HepG2 (cell line): Measurements from ENCODE around the gene KLF9. TPM values are rescaled to one million over a fixed set of nuclear protein-coding genes. Genes with fewer than 3 reads are reported as not detected.

Experiments
- ATAC-seq: fragments of 200-7000 bp; cut with Tn5 transposase; 3 replicates; pipeline ENCODE4 v1.9.1; 2020; ENCODE audit warnings: mild to moderate bottlenecking, moderate library complexity
- BruUV-seq: library from RNA; stranded (reverse); fragments of 400-500 nt; replicated peaks from 2 replicates; lab custom pipeline; 2021; lab: Mats Ljungman, UMichigan
- CTCF ChIA-PET: fragments of 300-600 bp; formaldehyde crosslinking; extraction: SDS; loops from one replicate; lab custom pipeline; 2021; ENCODE audit warnings: low total read pairs, inconsistent platforms, low intra/inter-chr PET ratio; lab: Yijun Ruan, JAX
- POLR2A ChIA-PET: fragments of 350-600 bp; sonication (Branson Sonifier 250); formaldehyde crosslinking; loops from one replicate; lab custom pipeline; 2020; ENCODE audit warnings: antibody characterized with exemption, inconsistent platforms; lab: Yijun Ruan, JAX
- DNase-seq: peaks from one replicate; pipeline ENCODE4 v3.0.0-alpha.2; 2015; ENCODE audit warnings: low spot score
- FAIRE-seq: peaks from 3 replicates; lab custom pipeline; 2011; peaks lifted over from hg19 to GRCh38; lab: Jason Lieb, UNC
- H2AFZ ChIP-seq: one replicate; pipeline ENCODE4 v1.6.1; 2011; ENCODE audit warnings: low read length, inconsistent platforms
- H3K27ac ChIP-seq: fragments of 300-600 bp; 3 replicates; pipeline ENCODE4 v1.8.0; 2011; ENCODE audit warnings: mixed run types, mild to moderate bottlenecking, mixed read lengths, low read length, inconsistent platforms; ENCODE audit not compliant: insufficient read depth; ENCODE audit errors: extremely low read length
- H3K27me3 ChIP-seq, 2 experiments: fragments of 200-600 bp in 1 of 2; 2 replicates in 1 of 2; 3 replicates in 1 of 2; pipeline versions ENCODE4 v1.6.0 to v1.8.0; 2011; ENCODE audit warnings: low read length in 2 of 2, mild to moderate bottlenecking in 2 of 2, moderate library complexity in 2 of 2, inconsistent platforms in 1 of 2; ENCODE audit not compliant: insufficient read depth in 2 of 2, control insufficient read depth in 1 of 2
- H3K36me3 ChIP-seq, 2 experiments: fragments of 200-600 bp in 1 of 2; replicated peaks in 1 of 2; 2 replicates in 1 of 2; 3 replicates in 1 of 2; pipeline versions ENCODE4 v1.5.1 to v1.8.0; 2011; ENCODE audit warnings: low read length in 2 of 2, inconsistent platforms in 1 of 2; ENCODE audit not compliant: insufficient read depth in 2 of 2, control insufficient read depth in 1 of 2
- H3K4me1 ChIP-seq: 2 replicates; pipeline ENCODE4 v1.5.1; 2012; ENCODE audit warnings: low read length, inconsistent platforms; ENCODE audit not compliant: insufficient read depth
- H3K4me2 ChIP-seq: 2 replicates; pipeline ENCODE4 v1.6.0; 2011; ENCODE audit warnings: low read depth, low read length, inconsistent platforms
- H3K4me3 ChIP-seq, 3 experiments: fragments of 200-600 bp in 1 of 3; sonication (generic), shearing (Covaris generic) in 1 of 3; replicated peaks in 1 of 3; 2 replicates each; pipeline ENCODE4 v1.5.1; 2011 to 2016; ENCODE audit warnings: low read length in 3 of 3, inconsistent platforms in 2 of 3, low read depth in 2 of 3, mild to moderate bottlenecking in 2 of 3, control low read depth in 1 of 3, mixed read lengths in 1 of 3; ENCODE audit not compliant: insufficient read depth in 1 of 3
- H3K79me2 ChIP-seq: one replicate; pipeline ENCODE4 v1.6.1; 2011; ENCODE audit warnings: low read length, inconsistent platforms; ENCODE audit not compliant: insufficient read depth
- H3K9ac ChIP-seq: 2 replicates; pipeline ENCODE4 v1.6.0; 2011; ENCODE audit warnings: mild to moderate bottlenecking, low read depth, low read length, inconsistent platforms; ENCODE audit not compliant: insufficient read depth
- H3K9me3 ChIP-seq: 2 replicates; pipeline ENCODE4 v1.5.1; 2012; ENCODE audit warnings: mild to moderate bottlenecking, low read length
- H4K20me1 ChIP-seq: 2 replicates; pipeline ENCODE4 v1.6.0; 2011; ENCODE audit warnings: inconsistent platforms, mild to moderate bottlenecking, low read length, moderate library complexity; ENCODE audit not compliant: insufficient read depth
- NFIC ChIP-seq: IDR thresholded peaks from 2 replicates; pipeline ENCODE4 v1.6.1; 2012; ENCODE audit warnings: mild to moderate bottlenecking, low read length, inconsistent platforms
- ZNF800 ChIP-seq: sonication (generic); formaldehyde crosslinking; IDR thresholded peaks from 2 replicates; pipeline ENCODE4 v1.4.0; 2020; ENCODE audit warnings: missing genetic modification reagents
- ZSCAN22 ChIP-seq: sonication (generic); formaldehyde crosslinking; IDR thresholded peaks from 2 replicates; pipeline ENCODE4 v1.4.0; 2020; ENCODE audit warnings: mild to moderate bottlenecking, missing genetic modification reagents
- WGBS: methylation state at CpG from one replicate; pipeline ENCODE4 v1.1.6; 2017; ENCODE audit warnings: low lambda C conversion rate; 5-methylcytosine and 5-hydroxymethylcytosine counted together
- in situ Hi-C: cut with HindIII; loops from 2 replicates; pipeline ENCODE4 v1.10.0; 2017; ENCODE audit warnings: low pct_unique_long_range_greater_than_20kb; ENCODE audit not compliant: extremely low pct_ligation_motif_present
- intact Hi-C: fragments of 100-400 bp; cut with micrococcal nuclease; formaldehyde crosslinking; loops from one replicate; pipeline ENCODE4 v1.10.0; 2022; ENCODE audit not compliant: unreplicated experiment
- polyA plus RNA-seq, 8 experiments: library from polyadenylated mRNA; depleted of rRNA in 3 of 8; stranded (reverse) in 7 of 8; unstranded in 1 of 8; fragments of >200 nt; fragmentation: Illumina TruSeq in 4 of 8; extraction: Trizol in 4 of 8; gene quantifications; 2 replicates each; pipeline versions ENCODE4 v1.2.1 to v1.2.3, GENCODE V29; 2011 to 2016; ENCODE audit warnings: low read depth in 4 of 8, missing spikeins in 1 of 8, mixed read lengths in 1 of 8; ENCODE audit not compliant: insufficient read depth in 1 of 8
- total RNA-seq, 5 experiments: library from RNA; depleted of rRNA; stranded (reverse); fragments of >200 nt; fragmentation: Illumina TruSeq; extraction: Trizol; gene quantifications; 2 replicates each; pipeline ENCODE4 v1.2.3, GENCODE V29; 2016; ENCODE audit warnings: low read depth in 1 of 5
- TF ChIP-seq, protein P1 (sequence below): sonication (generic); formaldehyde crosslinking; IDR thresholded peaks from 2 replicates; pipeline ENCODE4 v1.4.0; 2020; ENCODE audit warnings: missing genetic modification reagents, borderline replicate concordance

The KLF9 gene
- total and polyA plus RNA-seq, 2 of the 13 experiments (the other 11 are each of a cell fraction or from before 2014, with no cell fraction given) = 5.7 to 7.2 TPM

DNA sequence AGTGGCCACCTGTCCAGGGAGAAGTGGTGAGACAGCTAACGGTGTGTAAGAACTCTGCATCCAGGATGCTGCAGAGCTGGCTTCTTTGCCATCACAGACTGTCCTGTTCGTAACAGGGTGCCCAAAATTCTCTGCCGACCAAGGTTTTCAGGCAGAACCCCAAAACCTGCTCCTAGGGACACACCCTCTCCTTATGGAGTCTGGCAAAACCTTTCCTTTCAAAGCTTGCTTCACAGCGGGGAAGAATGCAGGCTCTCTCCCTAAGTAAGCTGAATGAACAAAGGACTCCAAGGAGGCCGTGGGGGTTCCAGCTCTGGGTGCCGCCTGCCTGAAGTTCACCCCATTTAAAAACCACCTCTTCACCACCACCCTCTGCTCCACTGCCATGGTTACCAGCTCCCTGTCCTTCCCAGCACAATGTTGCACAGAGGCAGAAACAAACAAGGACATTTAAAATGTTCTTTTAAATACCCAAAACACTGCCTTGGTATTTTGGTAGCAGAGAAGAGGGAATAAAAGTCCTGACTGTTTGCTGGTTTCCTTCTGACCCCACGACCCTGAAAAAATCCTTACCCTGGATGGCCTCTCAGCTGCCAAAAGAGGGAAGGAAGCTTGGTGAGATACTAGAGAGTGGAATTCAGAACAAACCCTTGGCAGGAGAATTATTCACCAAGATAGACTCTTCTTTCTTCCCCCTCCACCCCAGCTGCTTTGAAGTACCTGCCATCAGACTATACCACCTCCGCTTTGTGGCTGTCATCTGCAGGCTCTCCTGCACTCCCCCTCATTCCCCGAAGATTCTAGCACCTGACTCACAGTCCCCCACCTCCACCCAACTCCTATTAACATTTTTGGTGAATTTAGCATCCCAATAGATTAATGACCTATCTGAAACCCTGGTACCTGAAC lies 7.1 kb upstream of the KLF9 start:
- H3K4me2 ChIP-seq = peak overlapping the region; percentile 90
- no peak overlapping the region for H2AFZ ChIP-seq
- in situ Hi-C loops = no loop called here
- H4K20me1 ChIP-seq = no peaks in the 10 kb centered on the region
- peak overlapping the region; percentile 96 for H3K9ac ChIP-seq
- no peaks in the 10 kb centered on the region for H3K9me3 ChIP-seq
- H3K4me1 ChIP-seq = peaks cover 33% of the 10 kb centered on the region
- FAIRE-seq (no peak), ATAC-seq (no peak), DNase-seq (no peak)
- H3K27me3 ChIP-seq = peaks cover 0 to 7% of the 10 kb centered on the region in 2 experiments; a peak in 2 of 5 replicates
- POLR2A ChIA-PET = interaction anchor here (0.6 to 4.9 kb wide), 17 partner anchors 7 to 1941 kb away, joined by 3 to 81 read pairs (median 7); no protein-coding TSS in a partner anchor
- peak overlapping the region; percentile 100 for H3K27ac ChIP-seq
- peak overlapping the region; percentile 61 to 84 (median 67); a peak in 5 of 6 replicates for H3K4me3 ChIP-seq
- 22% methylated on average over 8 of the region's 9 CpGs for WGBS
- CTCF ChIA-PET = no interaction called here
- TF ChIP-seq, protein P1, sequence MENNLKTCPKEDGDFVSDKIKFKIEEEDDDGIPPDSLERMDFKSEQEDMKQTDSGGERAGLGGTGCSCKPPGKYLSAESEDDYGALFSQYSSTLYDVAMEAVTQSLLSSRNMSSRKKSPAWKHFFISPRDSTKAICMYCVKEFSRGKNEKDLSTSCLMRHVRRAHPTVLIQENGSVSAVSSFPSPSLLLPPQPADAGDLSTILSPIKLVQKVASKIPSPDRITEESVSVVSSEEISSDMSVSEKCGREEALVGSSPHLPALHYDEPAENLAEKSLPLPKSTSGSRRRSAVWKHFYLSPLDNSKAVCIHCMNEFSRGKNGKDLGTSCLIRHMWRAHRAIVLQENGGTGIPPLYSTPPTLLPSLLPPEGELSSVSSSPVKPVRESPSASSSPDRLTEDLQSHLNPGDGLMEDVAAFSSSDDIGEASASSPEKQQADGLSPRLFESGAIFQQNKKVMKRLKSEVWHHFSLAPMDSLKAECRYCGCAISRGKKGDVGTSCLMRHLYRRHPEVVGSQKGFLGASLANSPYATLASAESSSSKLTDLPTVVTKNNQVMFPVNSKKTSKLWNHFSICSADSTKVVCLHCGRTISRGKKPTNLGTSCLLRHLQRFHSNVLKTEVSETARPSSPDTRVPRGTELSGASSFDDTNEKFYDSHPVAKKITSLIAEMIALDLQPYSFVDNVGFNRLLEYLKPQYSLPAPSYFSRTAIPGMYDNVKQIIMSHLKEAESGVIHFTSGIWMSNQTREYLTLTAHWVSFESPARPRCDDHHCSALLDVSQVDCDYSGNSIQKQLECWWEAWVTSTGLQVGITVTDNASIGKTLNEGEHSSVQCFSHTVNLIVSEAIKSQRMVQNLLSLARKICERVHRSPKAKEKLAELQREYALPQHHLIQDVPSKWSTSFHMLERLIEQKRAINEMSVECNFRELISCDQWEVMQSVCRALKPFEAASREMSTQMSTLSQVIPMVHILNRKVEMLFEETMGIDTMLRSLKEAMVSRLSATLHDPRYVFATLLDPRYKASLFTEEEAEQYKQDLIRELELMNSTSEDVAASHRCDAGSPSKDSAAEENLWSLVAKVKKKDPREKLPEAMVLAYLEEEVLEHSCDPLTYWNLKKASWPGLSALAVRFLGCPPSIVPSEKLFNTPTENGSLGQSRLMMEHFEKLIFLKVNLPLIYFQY (CRISPR knock-in tag) = no peak
- TF ChIP-seq ZNF800 (no peak), NFIC (no peak), ZSCAN22 (CRISPR knock-in tag) (0 out of 2 replicates have a peak, but pooled peaks have one; percentile 70)
- H3K79me2 ChIP-seq = no peaks in the 10 kb centered on the region
- no TSS peak for BruUV-seq
- intact Hi-C loops = loop anchor here (2.0 kb wide), 2 partner anchors 63 to 179 kb away; no protein-coding TSS in a partner anchor
- no peaks in the 10 kb centered on the region for H3K36me3 ChIP-seq
